KMS-11 (cell line): ENCODE measurements around the gene DST.

Source experiments
- H2AFZ ChIP-seq: fragments of 200-600 bp; sonication (generic); 2 replicates; pipeline ENCODE4 v1.6.1; 2016; ENCODE audit warnings: antibody characterized with exemption, mixed run types, low read depth
- H3K27ac ChIP-seq: fragments of 200-600 bp; sonication (generic); 2 replicates; pipeline ENCODE4 v1.6.1; 2016; ENCODE audit warnings: mild to moderate bottlenecking, mixed run types
- H3K27me3 ChIP-seq: fragments of 200-600 bp; sonication (generic); 2 replicates; pipeline ENCODE4 v1.6.1; 2017; ENCODE audit warnings: mild to moderate bottlenecking, low read depth, mixed run types, moderate library complexity; ENCODE audit not compliant: insufficient read depth
- H3K36me3 ChIP-seq: fragments of 200-600 bp; sonication (generic); 2 replicates; pipeline ENCODE4 v1.6.1; 2017; ENCODE audit warnings: mild to moderate bottlenecking, mixed run types; ENCODE audit not compliant: insufficient read depth
- H3K4me1 ChIP-seq: fragments of 200-600 bp; sonication (generic); 2 replicates; pipeline ENCODE4 v1.6.1; 2016; ENCODE audit warnings: mild to moderate bottlenecking, low read depth, mixed run types; ENCODE audit not compliant: poor library complexity, severe bottlenecking
- H3K4me2 ChIP-seq: fragments of 200-600 bp; sonication (generic); 2 replicates; pipeline ENCODE4 v1.7.0; 2016; ENCODE audit warnings: mild to moderate bottlenecking, mixed run types
- H3K4me3 ChIP-seq: fragments of 200-600 bp; sonication (generic); IDR thresholded peaks from 2 replicates; pipeline ENCODE4 v1.6.1; 2017; ENCODE audit warnings: low read depth, low read length, mixed read lengths; ENCODE audit not compliant: insufficient read depth
- H3K79me2 ChIP-seq: fragments of 200-600 bp; sonication (generic); 2 replicates; pipeline ENCODE4 v1.6.1; 2016; ENCODE audit warnings: low read depth, mixed run types; ENCODE audit not compliant: insufficient read depth
- H3K9ac ChIP-seq: fragments of 200-600 bp; sonication (generic); 2 replicates; pipeline ENCODE4 v1.6.1; 2016; ENCODE audit warnings: mild to moderate bottlenecking, mixed run types
- H4K20me1 ChIP-seq: fragments of 200-600 bp; sonication (generic); 2 replicates; pipeline ENCODE4 v1.6.1; 2016; ENCODE audit warnings: mild to moderate bottlenecking, mixed run types; ENCODE audit not compliant: insufficient read depth
- CTCF ChIP-seq: fragments of 200-600 bp; sonication (generic); conservative IDR thresholded peaks from 2 replicates; pipeline ENCODE4 v1.6.1; 2017; ENCODE audit warnings: low read depth, mild to moderate bottlenecking, antibody characterized with exemption, low read length, moderate library complexity, mixed read lengths

DST gene

GRCh38 chr6:56620229-56620868, 22.3 kb downstream of the DST start:
- Histone ChIP-seq H3K79me2 (no peaks in the 10 kb centered on the region), H3K4me1 (no peaks in the 10 kb centered on the region), H3K36me3 (no peaks in the 10 kb centered on the region; the same call in 1 of the 2 replicates), H2AFZ (no peak overlapping the region), H4K20me1 (no peaks in the 10 kb centered on the region), H3K27me3 (no peaks in the 10 kb centered on the region), H3K27ac (no peak overlapping the region), H3K4me2 (no peak overlapping the region), H3K9ac (no peak overlapping the region), H3K4me3 (no peak overlapping the region)
- TF ChIP-seq CTCF: no peak

GRCh38 chr6:56618050-56618449, 24.6 kb downstream of the DST start:
- no peak overlapping the region for H3K4me3 ChIP-seq
- peak; percentile 28; the same call in 1 of the 2 replicates for TF ChIP-seq CTCF
- no peaks in the 10 kb centered on the region for H3K27me3 ChIP-seq
- H3K36me3 ChIP-seq: no peaks in the 10 kb centered on the region; the same call in 1 of the 2 replicates
- H2AFZ ChIP-seq: no peak overlapping the region
- no peak overlapping the region for H3K9ac ChIP-seq
- no peaks in the 10 kb centered on the region for H3K4me1 ChIP-seq
- H4K20me1 ChIP-seq: no peaks in the 10 kb centered on the region
- H3K4me2 ChIP-seq: no peak overlapping the region
- no peak overlapping the region for H3K27ac ChIP-seq
- no peaks in the 10 kb centered on the region for H3K79me2 ChIP-seq

GRCh38 chr6:56616967-56617366, 25.7 kb downstream of the DST start:
- H3K27me3 ChIP-seq: no peaks in the 10 kb centered on the region
- H2AFZ ChIP-seq: no peak overlapping the region
- no peaks in the 10 kb centered on the region for H3K36me3 ChIP-seq
- no peak overlapping the region for H3K4me3 ChIP-seq
- no peaks in the 10 kb centered on the region for H4K20me1 ChIP-seq
- no peaks in the 10 kb centered on the region for H3K79me2 ChIP-seq
- no peak overlapping the region for H3K9ac ChIP-seq
- no peak for TF ChIP-seq CTCF
- no peak overlapping the region for H3K4me2 ChIP-seq
- H3K27ac ChIP-seq: no peak overlapping the region
- no peaks in the 10 kb centered on the region for H3K4me1 ChIP-seq

- no peak for TF ChIP-seq CTCF
- H3K36me3 ChIP-seq: no peaks in the 10 kb centered on the region
- H3K9ac ChIP-seq: no peak overlapping the region
- no peak overlapping the region for H3K4me2 ChIP-seq
- no peaks in the 10 kb centered on the region for H3K27me3 ChIP-seq
- no peak overlapping the region for H2AFZ ChIP-seq
- no peaks in the 10 kb centered on the region for H3K4me1 ChIP-seq
- no peak overlapping the region for H3K27ac ChIP-seq
- H4K20me1 ChIP-seq: no peaks in the 10 kb centered on the region
- no peak overlapping the region for H3K4me3 ChIP-seq
- no peaks in the 10 kb centered on the region for H3K79me2 ChIP-seq
Measured at GRCh38 chr6:56613247-56613851, 29.3 kb downstream of the DST start.
